Natural killer cell treated with Interleukin-12 subunit alpha and Interleukin-12 subunit beta and Interleukin-15 and Interleukin-18, amount 100 ng/mL, for 72 hours (primary cell): ENCODE measurements around the gene RAB9A. TPM values are rescaled to one million over a fixed set of nuclear protein-coding genes. Genes with fewer than 3 reads are reported as not detected.
A peak's percentile ranks its signal among the peaks of the same experiment; 100 is the strongest.
"Not testable (repeated sequence)": the region's sequence is repeated elsewhere in the genome, so short reads cannot be mapped to it uniquely, and the experiment has no call there.

Experiments
- ATAC-seq, 2 donors: fragments of 150-1000 bp; cut with Tn5 transposase in 1 of 2; sonication (Bioruptor Pico), chemical (Tn5 transposase) in 1 of 2; 2 replicates each; pipeline ENCODE4 v1.10.0; 2021
- DNase-seq: peaks from one replicate; pipeline ENCODE4 v3.0.0; 2022; ENCODE audit warnings: low spot score
- H3K27ac Mint-ChIP-seq, 2 donors: 1 replicate in 1 of 2; 2 replicates in 1 of 2; pipeline ENCODE4 v1.8.0; 2022; ENCODE audit warnings: mixed read lengths in 2 of 2, mild to moderate bottlenecking in 1 of 2, moderate library complexity in 1 of 2
- H3K27me3 Mint-ChIP-seq, 2 donors: 1 replicate in 1 of 2; 2 replicates in 1 of 2; pipeline ENCODE4 v1.8.0; 2022; ENCODE audit warnings: mixed read lengths in 2 of 2
- H3K36me3 Mint-ChIP-seq: one replicate; pipeline ENCODE4 v1.8.0; 2022; ENCODE audit warnings: mixed read lengths
- H3K4me1 Mint-ChIP-seq, 2 donors: 1 replicate in 1 of 2; 2 replicates in 1 of 2; pipeline ENCODE4 v1.8.0; 2022; ENCODE audit warnings: low read depth in 2 of 2, mixed read lengths in 2 of 2, mild to moderate bottlenecking in 1 of 2
- H3K4me3 Mint-ChIP-seq: one replicate; pipeline ENCODE4 v1.8.0; 2022; ENCODE audit warnings: mixed read lengths
- H3K9me3 Mint-ChIP-seq: 2 replicates; pipeline ENCODE4 v1.8.0; 2022; ENCODE audit warnings: mixed read lengths
- total RNA-seq, 2 donors: library from RNA; stranded (reverse); gene quantifications; one replicate each; pipeline ENCODE4 v1.2.3, GENCODE V29; 2022

RAB9A gene
- 10 to 100 TPM; 27.7 to 73.6 TPM for total RNA-seq

DNA sequence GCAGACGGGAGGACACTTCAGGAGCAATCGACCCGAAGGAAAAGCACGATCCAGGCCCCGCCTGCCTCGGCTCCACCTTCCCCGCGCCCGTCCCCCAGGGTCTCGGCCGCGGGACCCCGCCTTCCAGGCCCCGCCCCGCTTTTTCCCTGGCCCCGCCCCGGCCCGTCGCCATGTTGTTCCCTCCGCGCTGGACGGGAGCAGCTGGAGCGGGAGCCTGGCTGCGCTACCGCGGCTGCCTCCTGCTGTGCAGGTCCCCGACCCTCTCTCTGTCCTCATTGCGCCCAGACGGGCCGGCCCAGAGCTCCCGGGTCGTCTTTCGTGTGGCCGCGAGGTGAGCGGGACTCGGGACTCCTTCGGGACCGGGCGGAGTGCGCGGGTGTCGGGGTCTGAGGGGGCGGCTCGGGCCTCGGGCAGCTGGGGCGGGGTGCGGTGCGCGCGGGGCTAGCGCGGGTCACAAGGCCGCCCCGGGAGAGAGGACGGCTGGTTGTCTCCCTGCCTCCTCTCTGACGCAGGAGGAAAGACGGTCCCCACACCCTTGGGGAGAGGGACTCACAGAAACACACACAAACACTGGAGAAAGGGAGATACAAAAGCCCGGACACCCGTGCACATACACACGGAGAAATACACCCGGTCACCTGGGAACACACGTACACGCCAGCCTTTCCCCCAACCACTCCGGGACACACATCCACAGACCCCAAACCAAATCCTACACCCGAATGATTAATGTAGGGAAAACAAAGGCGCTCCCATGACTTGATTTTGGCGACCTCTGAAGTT, at the start of gene RAB9A:
Gene RAB9A (plus strand): TSS at position 171 of the 783 bp plus-strand sequence. CDS start 19,619 bp downstream, outside the sequence.
- Mint-ChIP-seq H3K36me3 (peaks cover 17% of the 10 kb centered on the region), H3K4me3 (peak within 1 kb of the TSS; percentile 91), H3K4me1 (peaks cover 44 to 58% of the 10 kb centered on the region in 2 donors), H3K27ac (peak within 1 kb of the TSS; percentile 90 to 91), H3K9me3 (no peaks in the 10 kb centered on the region), H3K27me3 (peaks cover 0 to 12% of the 10 kb centered on the region in 2 donors)
- peak; percentile 90 for DNase-seq
- ATAC-seq = peak; percentile 89 to 95

GRCh38 chrX:13641684-13642083, 47.2 kb upstream of the RAB9A start:
- not testable (repeated sequence) for H3K27ac Mint-ChIP-seq, ATAC-seq, H3K36me3 Mint-ChIP-seq, H3K9me3 Mint-ChIP-seq, H3K4me1 Mint-ChIP-seq, H3K4me3 Mint-ChIP-seq, H3K27me3 Mint-ChIP-seq, DNase-seq

DNA sequence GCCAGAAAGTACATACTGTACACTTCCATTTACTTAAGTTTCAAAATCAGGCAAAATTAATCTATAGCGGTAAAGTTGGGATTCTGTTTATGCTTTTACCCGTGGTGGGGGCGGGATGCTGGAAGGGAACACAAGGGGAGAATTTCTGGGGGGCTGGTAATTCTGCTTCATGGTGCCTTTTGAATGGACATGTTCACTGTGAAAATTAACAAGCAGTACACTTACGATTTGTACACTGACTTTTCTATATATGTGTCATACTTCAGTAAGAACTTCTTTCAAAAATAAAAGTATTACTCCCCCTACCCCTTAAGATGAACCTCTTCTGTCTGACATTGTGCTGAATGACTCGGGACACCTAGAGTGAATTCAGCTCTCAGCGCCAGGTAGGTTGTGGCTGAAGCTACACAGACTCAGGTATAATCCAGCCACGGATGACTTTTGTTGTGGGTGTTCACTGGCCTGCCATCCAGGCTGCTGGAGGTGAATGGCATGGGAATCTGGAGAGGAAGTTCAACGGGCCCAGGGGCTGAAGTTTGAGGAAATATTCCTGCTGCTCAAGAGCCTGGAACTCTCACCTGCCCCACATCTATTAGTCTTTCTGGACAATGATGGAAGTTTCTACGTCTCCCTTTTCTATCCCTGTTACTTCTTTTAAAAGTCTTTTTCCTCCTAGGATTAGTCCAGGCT, 43.3 kb upstream of the RAB9A start:
- ATAC-seq (no peak), DNase-seq (no peak)
- no peak overlapping the region for H3K4me3 Mint-ChIP-seq
- peaks cover 9 to 12% of the 10 kb centered on the region in 2 donors for H3K4me1 Mint-ChIP-seq
- peak overlapping the region in 1 of 2 donors; percentile 96 for H3K27ac Mint-ChIP-seq
- H3K27me3 Mint-ChIP-seq = peaks cover 0 to 15% of the 10 kb centered on the region in 2 donors
- no peaks in the 10 kb centered on the region for H3K36me3 Mint-ChIP-seq
- H3K9me3 Mint-ChIP-seq = no peaks in the 10 kb centered on the region

- H3K27me3 Mint-ChIP-seq = peaks cover 0 to 15% of the 10 kb centered on the region in 2 donors
- H3K9me3 Mint-ChIP-seq = no peaks in the 10 kb centered on the region
- peak overlapping the region; percentile 88 to 96 for H3K27ac Mint-ChIP-seq
- ATAC-seq = no peak
- H3K4me3 Mint-ChIP-seq = no peak overlapping the region
- DNase-seq = no peak
- no peaks in the 10 kb centered on the region for H3K36me3 Mint-ChIP-seq
- H3K4me1 Mint-ChIP-seq = peaks cover 9 to 12% of the 10 kb centered on the region in 2 donors
Observed at GRCh38 chrX:13646154-13646549, 42.8 kb upstream of the RAB9A start.

DNA sequence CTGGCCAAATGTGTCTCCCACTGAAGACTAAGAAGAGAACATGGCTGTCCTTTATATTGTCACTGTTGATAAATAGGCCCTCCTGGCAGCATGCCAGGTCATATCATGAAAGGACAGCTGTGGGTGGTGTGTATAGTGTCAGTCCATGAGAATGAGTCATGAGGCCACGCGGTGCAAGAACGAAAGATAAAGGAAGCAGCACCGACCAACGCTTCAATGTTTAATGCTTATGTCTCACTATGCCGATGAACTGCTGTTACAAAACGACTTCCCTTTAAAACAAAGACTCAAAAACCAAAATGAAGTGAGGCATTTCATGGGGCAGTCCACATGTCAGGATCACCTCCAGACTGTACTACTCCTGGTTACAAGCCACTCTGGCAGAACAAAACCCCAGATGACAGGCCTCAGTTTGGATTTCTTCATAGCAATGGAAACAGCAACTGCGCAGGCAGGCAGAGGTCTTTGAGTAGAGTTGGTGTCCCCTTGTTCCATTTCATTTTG, 41.2 kb upstream of the RAB9A start:
- peak overlapping the region; percentile 76 for H3K4me3 Mint-ChIP-seq
- ATAC-seq = peak; percentile 88 to 96
- H3K9me3 Mint-ChIP-seq = no peaks in the 10 kb centered on the region
- no peaks in the 10 kb centered on the region for H3K36me3 Mint-ChIP-seq
- H3K4me1 Mint-ChIP-seq = peaks cover 12 to 15% of the 10 kb centered on the region in 2 donors
- peak overlapping the region; percentile 88 to 96 for H3K27ac Mint-ChIP-seq
- H3K27me3 Mint-ChIP-seq = peaks cover 0 to 18% of the 10 kb centered on the region in 2 donors
- DNase-seq = peak; percentile 69

GRCh38 chrX:13648336-13648735, 40.6 kb upstream of the RAB9A start:
- peaks cover 12 to 16% of the 10 kb centered on the region in 2 donors for H3K4me1 Mint-ChIP-seq
- H3K9me3 Mint-ChIP-seq, DNase-seq, ATAC-seq, H3K36me3 Mint-ChIP-seq: not testable (repeated sequence)
- H3K27ac Mint-ChIP-seq = peak overlapping the region; percentile 88 to 96
- H3K27me3 Mint-ChIP-seq = peaks cover 0 to 18% of the 10 kb centered on the region in 2 donors
- peak overlapping the region; percentile 76 for H3K4me3 Mint-ChIP-seq

DNA sequence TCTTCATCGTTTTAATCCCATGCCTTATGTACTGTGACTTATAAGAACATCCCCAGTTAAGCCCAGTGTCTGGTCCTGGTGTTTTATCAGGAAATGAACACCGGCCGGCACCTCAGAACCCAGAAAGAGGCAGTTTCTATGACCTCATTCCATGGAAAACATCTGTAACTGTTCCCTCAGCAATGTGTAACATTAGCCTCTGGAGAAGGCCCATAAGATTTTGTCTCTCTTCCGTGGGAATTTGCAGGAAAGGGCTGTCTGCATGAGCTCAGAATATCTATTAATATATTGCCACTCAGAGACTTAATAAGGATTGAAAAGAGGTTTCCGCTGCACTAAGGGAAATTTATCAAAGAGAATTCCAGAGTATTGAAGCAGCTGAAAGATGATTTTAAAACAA, 39.1 kb upstream of the RAB9A start:
- DNase-seq (no peak), ATAC-seq (no peak)
- no peaks in the 10 kb centered on the region for H3K36me3 Mint-ChIP-seq
- H3K27ac Mint-ChIP-seq = no peak overlapping the region
- no peaks in the 10 kb centered on the region for H3K9me3 Mint-ChIP-seq
- no peak overlapping the region for H3K4me3 Mint-ChIP-seq
- peaks cover 0 to 18% of the 10 kb centered on the region in 2 donors for H3K27me3 Mint-ChIP-seq
- H3K4me1 Mint-ChIP-seq = peaks cover 18 to 19% of the 10 kb centered on the region in 2 donors

DNA sequence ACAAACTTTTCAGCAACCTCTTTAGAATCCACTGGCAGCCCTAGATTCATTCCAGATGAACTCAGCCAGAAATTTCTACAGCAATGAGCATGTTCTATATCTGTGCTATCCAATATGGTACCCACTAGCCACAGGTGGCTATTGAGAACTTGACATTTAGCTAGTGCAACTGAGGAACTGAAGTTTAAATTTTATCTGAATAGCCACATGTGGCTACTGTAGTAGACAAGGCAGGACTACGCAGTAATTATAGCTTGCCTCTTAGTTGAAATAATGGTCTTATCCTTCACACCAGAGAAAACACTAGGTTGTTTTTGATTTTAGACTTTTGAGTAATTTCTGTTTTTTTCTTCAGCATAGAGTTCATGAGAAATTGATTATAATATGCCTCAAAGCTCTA, 38.6 kb upstream of the RAB9A start:
- Mint-ChIP-seq H3K4me1 (peaks cover 23 to 24% of the 10 kb centered on the region in 2 donors), H3K27ac (no peak overlapping the region), H3K9me3 (no peaks in the 10 kb centered on the region), H3K27me3 (peaks cover 0 to 18% of the 10 kb centered on the region in 2 donors), H3K36me3 (no peaks in the 10 kb centered on the region), H3K4me3 (no peak overlapping the region)
- DNase-seq = no peak
- no peak for ATAC-seq

GRCh38 chrX:13651150-13651549, 37.8 kb upstream of the RAB9A start:
- DNase-seq = no peak
- peaks cover 0 to 15% of the 10 kb centered on the region in 2 donors for H3K27me3 Mint-ChIP-seq
- H3K27ac Mint-ChIP-seq = no peak overlapping the region
- no peak for ATAC-seq
- H3K36me3 Mint-ChIP-seq = no peaks in the 10 kb centered on the region
- peaks cover 25 to 26% of the 10 kb centered on the region in 2 donors for H3K4me1 Mint-ChIP-seq
- H3K9me3 Mint-ChIP-seq = no peaks in the 10 kb centered on the region
- H3K4me3 Mint-ChIP-seq = no peak overlapping the region

DNA sequence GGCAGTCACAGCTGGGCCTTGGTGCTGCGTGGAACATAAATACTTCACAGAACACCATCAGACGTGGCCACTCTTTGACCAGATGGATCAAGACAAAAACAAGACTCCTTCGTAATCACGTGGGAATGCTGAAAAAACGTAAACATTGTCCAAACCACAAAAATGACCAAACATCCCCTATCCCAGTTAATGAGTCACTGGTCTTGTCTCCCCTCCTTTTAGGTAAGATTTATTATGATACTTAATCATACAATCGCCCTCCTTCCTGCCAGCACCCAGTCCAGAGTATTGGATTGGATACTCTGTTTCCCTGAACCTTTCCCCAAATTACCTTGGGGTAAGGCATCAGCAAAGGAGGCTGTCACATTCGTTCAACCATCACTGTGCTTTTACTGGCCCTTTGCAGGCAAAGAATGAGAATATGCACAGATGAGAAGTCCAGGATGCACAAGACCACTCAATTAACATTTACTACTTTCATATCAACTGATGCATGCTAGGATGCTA, 36.6 kb upstream of the RAB9A start:
- no peaks in the 10 kb centered on the region for H3K9me3 Mint-ChIP-seq
- peaks cover 23 to 26% of the 10 kb centered on the region in 2 donors for H3K4me1 Mint-ChIP-seq
- ATAC-seq (no peak), DNase-seq (no peak)
- H3K27me3 Mint-ChIP-seq = peaks cover 0 to 10% of the 10 kb centered on the region in 2 donors
- peak overlapping the region; percentile 76 to 91 for H3K27ac Mint-ChIP-seq
- no peaks in the 10 kb centered on the region for H3K36me3 Mint-ChIP-seq
- peak overlapping the region; percentile 85 for H3K4me3 Mint-ChIP-seq

GRCh38 chrX:13652850-13653693, 35.9 kb upstream of the RAB9A start, which contains the start of gene TCEANC:
Gene TCEANC, plus strand, starts transcription at chrX:13653141. Its CDS starts 9,368 bp downstream, at chrX:13662509.
- peak; percentile 97 for DNase-seq
- peak; percentile 97 to 99 for ATAC-seq
- peak within 1 kb of the TSS; percentile 76 to 91 for H3K27ac Mint-ChIP-seq
- H3K4me1 Mint-ChIP-seq = peaks cover 22 to 24% of the 10 kb centered on the region in 2 donors
- no peaks in the 10 kb centered on the region for H3K9me3 Mint-ChIP-seq
- H3K36me3 Mint-ChIP-seq = no peaks in the 10 kb centered on the region
- peaks cover 0 to 6% of the 10 kb centered on the region in 2 donors for H3K27me3 Mint-ChIP-seq
- peak within 1 kb of the TSS; percentile 85 for H3K4me3 Mint-ChIP-seq

- Mint-ChIP-seq H3K27ac (peak overlapping the region; percentile 76 to 91), H3K4me3 (peak overlapping the region; percentile 36), H3K4me1 (peaks cover 28% of the 10 kb centered on the region in 2 donors), H3K27me3 (peaks cover 0 to 3% of the 10 kb centered on the region in 2 donors), H3K36me3 (no peaks in the 10 kb centered on the region), H3K9me3 (no peaks in the 10 kb centered on the region)
- ATAC-seq (no peak), DNase-seq (no peak)
Observed at GRCh38 chrX:13654116-13654515, 34.8 kb upstream of the RAB9A start.

- DNase-seq (no peak), ATAC-seq (no peak)
- H3K4me3 Mint-ChIP-seq = no peak overlapping the region
- peaks cover 29 to 37% of the 10 kb centered on the region in 2 donors for H3K4me1 Mint-ChIP-seq
- H3K27ac Mint-ChIP-seq = peak overlapping the region; percentile 76 to 81
- H3K27me3 Mint-ChIP-seq = peaks cover 0 to 3% of the 10 kb centered on the region in 2 donors
- no peaks in the 10 kb centered on the region for H3K9me3 Mint-ChIP-seq
- no peaks in the 10 kb centered on the region for H3K36me3 Mint-ChIP-seq
Observed at GRCh38 chrX:13655674-13656073, 33.3 kb upstream of the RAB9A start.
